Esophagus muscularis mucosa (tissue), 4 donors: ENCODE measurements around the gene SQSTM1. TPM values are rescaled to one million over a fixed set of nuclear protein-coding genes. Genes with fewer than 3 reads are reported as not detected.
A peak's percentile ranks its signal among the peaks of the same experiment; 100 is the strongest.

Experiments used
- DNase-seq: peaks from one replicate; pipeline ENCODE4 v3.0.0-alpha.2; 2017; ENCODE audit errors: extremely low spot score
- H3K27ac ChIP-seq, 4 donors: fragments of 200-600 bp; sonication (generic); replicated peaks in 1 of 4; 1 replicate in 3 of 4; 2 replicates in 1 of 4; pipeline ENCODE4 v1.5.1; 2016 to 2019; ENCODE audit warnings: mild to moderate bottlenecking in 1 of 4
- H3K27me3 ChIP-seq, 4 donors: fragments of 200-600 bp; sonication (generic); one replicate each; pipeline versions ENCODE4 v1.5.1 to v1.6.0; 2016 to 2019
- H3K36me3 ChIP-seq, 4 donors: fragments of 200-600 bp; sonication (generic); one replicate each; pipeline ENCODE4 v1.5.1; 2016 to 2019
- H3K4me1 ChIP-seq, 4 donors: fragments of 200-600 bp; sonication (generic); one replicate each; pipeline ENCODE4 v1.5.1; 2016 to 2019
- H3K4me3 ChIP-seq, 4 donors: fragments of 200-600 bp; sonication (generic); 1 replicate in 2 of 4; 2 replicates in 2 of 4; pipeline ENCODE4 v1.5.1; 2016 to 2019; ENCODE audit warnings: mild to moderate bottlenecking in 4 of 4, moderate library complexity in 1 of 4
- H3K9me3 ChIP-seq, 4 donors: fragments of 200-600 bp; sonication (generic); 1 replicate in 3 of 4; 2 replicates in 1 of 4; pipeline ENCODE4 v1.5.1; 2016 to 2019
- EP300 ChIP-seq: sonication (generic); formaldehyde crosslinking; IDR thresholded peaks from one replicate; pipeline ENCODE4 v1.6.1; 2017; ENCODE audit warnings: antibody characterized with exemption
- POLR2A ChIP-seq: fragments of 450-650 bp; IDR thresholded peaks from one replicate; pipeline ENCODE4 v1.6.1; 2017; ENCODE audit warnings: antibody characterized with exemption, moderate library complexity, mild to moderate bottlenecking, low read depth
- POLR2AphosphoS5 ChIP-seq, 2 donors: sonication (generic); formaldehyde crosslinking; IDR thresholded peaks; one replicate each; pipeline ENCODE4 v1.6.1; 2017; ENCODE audit warnings: antibody characterized with exemption in 2 of 2
- WGBS: methylation state at CpG from one replicate; pipeline ENCODE4 v1.1.5; 2018; 5-methylcytosine and 5-hydroxymethylcytosine counted together
- intact Hi-C: fragments of 100-400 bp; cut with DNase I; formaldehyde crosslinking; loops from one replicate; pipeline ENCODE4 v1.15.1; 2023
- total RNA-seq, 4 donors: library from RNA; depleted of rRNA; stranded (reverse); fragments of >200 nt; gene quantifications; one replicate each; pipeline versions ENCODE4 v1.1.0 to v1.2.1, GENCODE V29; 2016
- TF ChIP-seq, protein P1 (sequence below), 3 experiments: fragments of 200-600 bp in 2 of 3; fragments of 450-650 bp in 1 of 3; sonication (generic) in 2 of 3; IDR thresholded peaks; one replicate each; pipeline ENCODE4 v1.5.1; 2017 to 2019; ENCODE audit warnings: antibody characterized with exemption in 3 of 3, mild to moderate bottlenecking in 2 of 3, moderate library complexity in 1 of 3

Gene SQSTM1
- total RNA-seq, 4 donors from 2014 or later: 333 to 453 (median 392) TPM

GRCh38 chr5:179795863-179796833, 24.6 kb upstream of the SQSTM1 start:
- WGBS: 25% methylated on average over 10 of the region's 113 CpGs
- H3K27me3 ChIP-seq: no peaks in the 10 kb centered on the region
- intact Hi-C loops: loop anchor here (5.0 kb wide), 2 partner anchors 34 to 139 kb away; no protein-coding TSS in a partner anchor
- H3K4me1 ChIP-seq: peaks cover 48 to 62% (median 59%) of the 10 kb centered on the region in 4 donors
- peak overlapping the region; percentile 62 to 80 (median 72) for H3K4me3 ChIP-seq
- DNase-seq: no peak
- TF ChIP-seq, protein P1, sequence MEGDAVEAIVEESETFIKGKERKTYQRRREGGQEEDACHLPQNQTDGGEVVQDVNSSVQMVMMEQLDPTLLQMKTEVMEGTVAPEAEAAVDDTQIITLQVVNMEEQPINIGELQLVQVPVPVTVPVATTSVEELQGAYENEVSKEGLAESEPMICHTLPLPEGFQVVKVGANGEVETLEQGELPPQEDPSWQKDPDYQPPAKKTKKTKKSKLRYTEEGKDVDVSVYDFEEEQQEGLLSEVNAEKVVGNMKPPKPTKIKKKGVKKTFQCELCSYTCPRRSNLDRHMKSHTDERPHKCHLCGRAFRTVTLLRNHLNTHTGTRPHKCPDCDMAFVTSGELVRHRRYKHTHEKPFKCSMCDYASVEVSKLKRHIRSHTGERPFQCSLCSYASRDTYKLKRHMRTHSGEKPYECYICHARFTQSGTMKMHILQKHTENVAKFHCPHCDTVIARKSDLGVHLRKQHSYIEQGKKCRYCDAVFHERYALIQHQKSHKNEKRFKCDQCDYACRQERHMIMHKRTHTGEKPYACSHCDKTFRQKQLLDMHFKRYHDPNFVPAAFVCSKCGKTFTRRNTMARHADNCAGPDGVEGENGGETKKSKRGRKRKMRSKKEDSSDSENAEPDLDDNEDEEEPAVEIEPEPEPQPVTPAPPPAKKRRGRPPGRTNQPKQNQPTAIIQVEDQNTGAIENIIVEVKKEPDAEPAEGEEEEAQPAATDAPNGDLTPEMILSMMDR (IDR thresholded peaks at IDR 0.05): peak; percentile 86 to 95 (median 89)
- TF ChIP-seq POLR2A (peak; percentile 12), POLR2AphosphoS5 (IDR thresholded peaks at IDR 0.05) (peak; percentile 54 to 77), EP300 (no peak)
- no peaks in the 10 kb centered on the region for H3K9me3 ChIP-seq
- peaks cover 35 to 48% (median 40%) of the 10 kb centered on the region in 4 donors for H3K36me3 ChIP-seq
- H3K27ac ChIP-seq: peak overlapping the region; percentile 79 to 90 (median 84)

DNA sequence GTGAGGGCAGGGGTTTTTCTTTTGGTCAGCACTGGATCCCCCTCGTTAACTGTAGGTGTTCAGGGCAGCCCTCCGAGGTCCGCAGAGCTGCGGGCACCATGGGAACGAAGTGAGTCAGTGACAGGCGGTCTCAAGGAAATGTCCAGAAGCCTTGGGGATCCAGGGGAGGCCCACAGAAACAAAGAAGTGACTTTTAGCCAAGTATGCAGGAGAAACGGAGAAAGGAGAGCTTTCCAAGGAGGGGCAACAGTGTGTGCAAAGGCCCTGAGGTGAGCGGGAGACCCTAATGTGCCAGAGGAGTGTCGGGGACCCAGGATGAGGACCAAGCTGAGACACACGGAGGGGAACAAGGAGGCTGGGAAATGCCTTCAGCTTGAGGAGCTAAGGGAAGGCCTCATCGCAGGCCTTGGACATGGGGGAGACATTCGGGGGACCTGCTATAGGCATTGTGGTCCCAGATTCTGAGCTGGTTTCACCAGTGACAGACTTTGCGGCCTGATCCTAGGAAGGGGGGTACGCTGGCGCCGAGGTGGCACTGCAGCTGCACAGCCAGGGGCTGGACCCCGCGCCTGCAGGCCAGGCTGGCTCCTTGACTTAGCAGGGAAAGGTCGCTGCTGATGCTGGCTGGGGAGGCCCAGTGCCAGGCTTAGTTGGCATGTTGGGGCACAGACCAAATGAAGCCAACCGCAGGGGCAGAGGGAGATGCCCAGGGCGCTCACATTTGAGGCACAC, 23.7 kb upstream of the SQSTM1 start:
- H3K4me1 ChIP-seq: peaks cover 54 to 69% (median 60%) of the 10 kb centered on the region in 4 donors
- peak overlapping the region; percentile 79 to 90 (median 84) for H3K27ac ChIP-seq
- H3K27me3 ChIP-seq: no peaks in the 10 kb centered on the region
- H3K4me3 ChIP-seq: peak overlapping the region; percentile 62 to 80 (median 72)
- no peak for TF ChIP-seq EP300
- TF ChIP-seq POLR2AphosphoS5 (IDR thresholded peaks at IDR 0.05): no peak
- TF ChIP-seq, protein P1 (IDR thresholded peaks at IDR 0.05): no peak
- TF ChIP-seq POLR2A: no peak
- intact Hi-C loops: loop anchor here (5.0 kb wide), 2 partner anchors 35 to 140 kb away; no protein-coding TSS in a partner anchor
- no peak for DNase-seq
- H3K9me3 ChIP-seq: no peaks in the 10 kb centered on the region
- H3K36me3 ChIP-seq: peaks cover 38 to 56% (median 46%) of the 10 kb centered on the region in 4 donors
- WGBS: 73% methylated on average over 16 of the region's 21 CpGs

DNA sequence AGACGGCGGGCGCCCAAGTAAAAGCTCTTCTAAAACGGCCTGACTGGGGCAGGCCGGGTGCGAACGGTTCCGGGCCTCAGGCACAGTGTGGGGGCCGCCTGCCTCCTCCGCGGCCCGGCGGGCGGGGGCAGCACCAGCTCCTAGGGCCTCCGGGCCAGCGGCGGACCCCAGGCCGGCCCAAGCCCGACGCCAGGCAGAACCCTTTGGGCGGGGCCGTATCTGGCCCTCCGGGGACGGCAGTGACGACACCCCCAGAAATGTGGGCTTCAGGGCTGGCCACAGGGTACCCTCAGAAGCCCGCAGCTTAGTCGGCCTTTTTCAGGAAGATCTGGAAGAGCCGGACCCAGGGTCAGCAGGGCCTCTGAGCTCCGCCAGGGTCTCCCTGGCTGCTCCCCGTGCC, 23.0 kb upstream of the SQSTM1 start:
- H3K4me1 ChIP-seq: peaks cover 54 to 70% (median 60%) of the 10 kb centered on the region in 4 donors
- intact Hi-C loops: loop anchor here (5.0 kb wide), 2 partner anchors 35 to 140 kb away; no protein-coding TSS in a partner anchor
- peaks cover 38 to 56% (median 46%) of the 10 kb centered on the region in 4 donors for H3K36me3 ChIP-seq
- WGBS: 86% methylated on average over 9 of the region's 30 CpGs
- H3K27ac ChIP-seq: no peak overlapping the region
- no peak overlapping the region for H3K4me3 ChIP-seq
- H3K9me3 ChIP-seq: no peaks in the 10 kb centered on the region
- H3K27me3 ChIP-seq: no peaks in the 10 kb centered on the region
- DNase-seq: no peak
- TF ChIP-seq POLR2A: no peak
- TF ChIP-seq, protein P1 (IDR thresholded peaks at IDR 0.05): no peak

GRCh38 chr5:179798144-179798770, 22.4 kb upstream of the SQSTM1 start:
- Histone ChIP-seq H3K9me3 (no peaks in the 10 kb centered on the region), H3K4me3 (no peak overlapping the region), H3K36me3 (peaks cover 38 to 56% (median 46%) of the 10 kb centered on the region in 4 donors), H3K27ac (no peak overlapping the region), H3K4me1 (peaks cover 54 to 70% (median 60%) of the 10 kb centered on the region in 4 donors), H3K27me3 (no peaks in the 10 kb centered on the region)
- DNase-seq: no peak
- 88% methylated on average over 13 of the region's 23 CpGs for WGBS
- no peak for TF ChIP-seq POLR2AphosphoS5 (IDR thresholded peaks at IDR 0.05)
- TF ChIP-seq EP300: no peak
- no peak for TF ChIP-seq POLR2A
- TF ChIP-seq, protein P1 (IDR thresholded peaks at IDR 0.05): no peak
- intact Hi-C loops: loop anchor here (5.0 kb wide), 2 partner anchors 36 to 141 kb away; no protein-coding TSS in a partner anchor
